ENCODE measurements around the gene TMEFF2.
"Not testable (repeated sequence)": the region's sequence is repeated elsewhere in the genome, so short reads cannot be mapped to it uniquely, and the experiment has no call there.

TMEFF2 gene

GRCh38 chr2:192128655-192129054 lies 66.1 kb downstream of the TMEFF2 start:
- no peak for DNase-seq (ENCODE audit: low read depth)

GRCh38 chr2:192127434-192127833 lies 67.3 kb downstream of the TMEFF2 start:
- no peak for DNase-seq (ENCODE audit: low read depth)

GRCh38 chr2:192126912-192127311 lies 67.8 kb downstream of the TMEFF2 start:
- DNase-seq (ENCODE audit: low read depth), result no peak

GRCh38 chr2:192126426-192126825 lies 68.3 kb downstream of the TMEFF2 start:
- no peak for DNase-seq (ENCODE audit: low read depth)

GRCh38 chr2:192124571-192124970 lies 70.2 kb downstream of the TMEFF2 start:
- peak; percentile 17 for DNase-seq (ENCODE audit: low read depth)

- no peak for DNase-seq (ENCODE audit: low read depth)
These were observed 70.9 kb downstream of the TMEFF2 start for GRCh38 chr2:192123847-192124246.

GRCh38 chr2:192122946-192123345 lies 71.8 kb downstream of the TMEFF2 start:
- DNase-seq (ENCODE audit: low read depth), result no peak

- no peak for DNase-seq (ENCODE audit: low read depth)
These were observed 72.6 kb downstream of the TMEFF2 start for GRCh38 chr2:192122141-192122540.

- DNase-seq (ENCODE audit: low read depth), result no peak
These were observed 75.2 kb downstream of the TMEFF2 start for GRCh38 chr2:192119536-192119935.

- no peak for DNase-seq (ENCODE audit: low read depth)
These were observed 77.0 kb downstream of the TMEFF2 start for GRCh38 chr2:192117705-192118104.

GRCh38 chr2:192111536-192111935 lies 83.2 kb downstream of the TMEFF2 start:
- DNase-seq (ENCODE audit: low read depth), result not testable (repeated sequence)

- no peak for DNase-seq (ENCODE audit: low read depth)
These were observed 95.0 kb downstream of the TMEFF2 start for GRCh38 chr2:192099742-192100141.

GRCh38 chr2:192098814-192099491 lies 95.8 kb downstream of the TMEFF2 start:
- no peak for DNase-seq (ENCODE audit: low read depth)

- no peak for DNase-seq (ENCODE audit: low read depth)
These were observed 103.3 kb downstream of the TMEFF2 start for GRCh38 chr2:192091476-192091875.

GRCh38 chr2:192090911-192091310 lies 103.8 kb downstream of the TMEFF2 start:
- DNase-seq (ENCODE audit: low read depth), result no peak

- no peak for DNase-seq (ENCODE audit: low read depth)
These were observed 107.3 kb downstream of the TMEFF2 start for GRCh38 chr2:192087398-192087958.

- no peak for DNase-seq (ENCODE audit: low read depth)
These were observed 112.6 kb downstream of the TMEFF2 start for GRCh38 chr2:192082121-192082520.

GRCh38 chr2:192080096-192080495 lies 114.6 kb downstream of the TMEFF2 start:
- not testable (repeated sequence) for DNase-seq (ENCODE audit: low read depth)

GRCh38 chr2:192073878-192074277 lies 120.9 kb downstream of the TMEFF2 start:
- no peak for DNase-seq (ENCODE audit: low read depth)

- DNase-seq (ENCODE audit: low read depth), result no peak
These were observed 122.0 kb downstream of the TMEFF2 start for GRCh38 chr2:192072778-192073177.

GRCh38 chr2:192072261-192072660 lies 122.5 kb downstream of the TMEFF2 start:
- DNase-seq (ENCODE audit: low read depth), result no peak

GRCh38 chr2:192070099-192070498 lies 124.6 kb downstream of the TMEFF2 start:
- DNase-seq (ENCODE audit: low read depth), result peak; percentile 24

- no peak for DNase-seq (ENCODE audit: low read depth)
These were observed 125.3 kb downstream of the TMEFF2 start for GRCh38 chr2:192069417-192069816.

GRCh38 chr2:192068966-192069365 lies 125.8 kb downstream of the TMEFF2 start:
- DNase-seq (ENCODE audit: low read depth), result no peak
